ENCODE data around the gene MVB12B. TPM values are rescaled to one million over a fixed set of nuclear protein-coding genes. Genes with fewer than 3 reads are reported as not detected.

MVB12B gene
- total RNA-seq, 1 experiment from 2014 or later = 10.9 TPM

GRCh38 chr9:126366366-126367011 is 39.9 kb downstream of the MVB12B start:
- RAD21 ChIA-PET (ENCODE audit: low non-redundant PET in 1 of 2, low total read pairs in 2 of 2, uncharacterized antibody in 2 of 2, unreplicated experiment in 2 of 2) = no interaction called here
- H3K79me2 ChIP-seq (ENCODE audit: insufficient read depth, low read length) = no peaks in the 10 kb centered on the region

More at GRCh38 chr9:126366366-126367011, 39.9 kb downstream of the MVB12B start:
- Histone ChIP-seq H3K36me3 (ENCODE audit: control insufficient read depth in 1 of 2, insufficient read depth in 2 of 2, low read length in 2 of 2) (no peaks in the 10 kb centered on the region), H3K9me2 (ENCODE audit: insufficient read depth) (no peaks in the 10 kb centered on the region), H3K4me1 (ENCODE audit: control insufficient read depth in 1 of 2, insufficient read depth in 2 of 2, low read length in 2 of 2) (0 out of 4 replicates have a peak, but pooled peaks cover 0 to 4% of the 10 kb centered on the region in 2 experiments), H4K20me1 (ENCODE audit: insufficient read depth) (no peaks in the 10 kb centered on the region), H3K27ac (ENCODE audit: low read depth, low read length) (no peak overlapping the region), H3K9ac (ENCODE audit: low read length) (no peak overlapping the region), H2AFZ (ENCODE audit: low read depth, low read length, poor library complexity, severe bottlenecking) (no peak overlapping the region), H3K27me3 (ENCODE audit: insufficient read depth, low read length) (no peaks in the 10 kb centered on the region), H3K4me2 (ENCODE audit: low read length) (no peak overlapping the region), H3K9me3 (ENCODE audit: control insufficient read depth in 1 of 2, insufficient read depth in 1 of 2, low read depth in 1 of 2, low read length in 2 of 2) (peaks cover 2 to 3% of the 10 kb centered on the region in 2 experiments; a peak in 1 of 4 replicates), H3K4me3 (replicated peaks in 1 of 2; ENCODE audit: low read depth in 1 of 2, low read length in 2 of 2) (no peak overlapping the region)
- ChIA-PET CTCF (no interaction called here), POLR2A (no interaction called here)
- intact Hi-C loops (cut with micrococcal nuclease) = no loop called here
- TF ChIP-seq SIN3A (IDR thresholded peaks at IDR 0.05; ENCODE audit: low read depth) = no peak
- TF ChIP-seq SP1 (IDR thresholded peaks at IDR 0.05; ENCODE audit: low read depth) = no peak
- no peak for TF ChIP-seq ZNF274 (IDR thresholded peaks at IDR 0.05; ENCODE audit: low read depth, low read length)
- TF ChIP-seq CEBPB (IDR thresholded peaks at IDR 0.05; ENCODE audit: low read depth) = no peak
- TF ChIP-seq POLR2AphosphoS5 (IDR thresholded peaks at IDR 0.05; ENCODE audit: low read depth, low read length) = no peak
- TF ChIP-seq TCF7L2 (IDR thresholded peaks at IDR 0.05; ENCODE audit: borderline replicate concordance, extremely low read depth, insufficient read depth, insufficient read length) = no peak
- no peak for TF ChIP-seq FOSL1 (IDR thresholded peaks at IDR 0.05; ENCODE audit: low read depth)
- TF ChIP-seq SRF (IDR thresholded peaks at IDR 0.05; ENCODE audit: low read depth) = no peak
- no peak for TF ChIP-seq ZBTB33 (IDR thresholded peaks at IDR 0.05; ENCODE audit: extremely low read depth, insufficient replicate concordance, low read length)
- no peak for TF ChIP-seq CBX3 (IDR thresholded peaks at IDR 0.05; ENCODE audit: low read depth)
- no peak for TF ChIP-seq ELF1 (IDR thresholded peaks at IDR 0.05; ENCODE audit: borderline replicate concordance, low read depth)
- no peak for DNase-seq (ENCODE audit: low read depth, low spot score)
- no peak for ATAC-seq
- BruUV-seq (replicated peaks) = no TSS peak

Data from HCT116 (cell line).